GM18951 (cell line): Measurements from ENCODE around the gene KCNH3.
"Not testable (repeated sequence)": the region's sequence is repeated elsewhere in the genome, so short reads cannot be mapped to it uniquely, and the experiment has no call there.

Experiments used
- POLR2A ChIP-seq: IDR thresholded peaks from 4 replicates; pipeline ENCODE4 v1.6.1; 2011; ENCODE audit warnings: mild to moderate bottlenecking; ENCODE audit not compliant: insufficient read length, insufficient read depth; ENCODE audit errors: extremely low read depth
- in situ Hi-C: fragments of 300-500 bp; cut with MboI; formaldehyde crosslinking; loops from one replicate; pipeline ENCODE4 v1.12.0; 2022; ENCODE audit warnings: low sequenced_read_pairs, mixed read lengths, inconsistent platforms; ENCODE audit not compliant: unreplicated experiment

Gene KCNH3

DNA sequence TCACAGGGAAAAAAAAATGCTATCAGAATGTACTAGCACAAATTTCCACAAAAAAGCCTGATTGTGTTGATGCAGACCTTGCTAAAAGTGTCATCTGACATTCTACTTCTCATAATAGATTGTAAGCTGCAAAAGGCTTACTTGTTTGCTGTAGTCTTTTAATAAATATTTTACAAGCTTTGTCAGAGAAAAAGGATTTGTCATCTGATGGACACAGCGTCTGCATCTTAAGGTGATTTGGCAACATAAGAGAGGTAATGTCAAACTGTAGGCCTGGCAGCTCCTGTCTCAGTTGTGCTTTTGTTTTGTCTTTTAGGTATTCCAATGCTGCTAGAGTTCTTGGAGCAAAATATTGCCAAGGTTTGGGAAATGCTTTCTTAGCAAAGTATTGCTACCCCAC, 26.3 kb upstream of the KCNH3 start:
- in situ Hi-C loops = no loop called here
- TF ChIP-seq POLR2A = no peak

DNA sequence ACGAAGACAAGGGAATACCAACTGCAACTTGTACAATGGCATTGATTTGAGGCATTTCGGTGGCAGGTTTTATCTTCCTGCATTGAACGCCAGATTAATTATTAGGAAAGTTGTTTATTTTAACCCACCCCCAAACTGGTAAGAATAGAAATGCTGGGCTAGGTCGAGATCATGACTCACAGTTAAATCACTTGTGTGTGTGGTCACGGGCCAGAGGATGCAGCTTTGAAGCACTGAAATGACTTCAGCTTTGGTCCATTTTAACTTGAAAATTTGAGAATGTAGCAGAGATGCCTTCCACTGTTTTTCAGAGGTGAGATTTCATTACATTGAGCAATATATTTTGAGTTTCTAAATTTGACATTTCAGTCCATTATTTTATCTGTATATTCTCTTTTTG, 23.6 kb upstream of the KCNH3 start:
- TF ChIP-seq POLR2A = no peak
- in situ Hi-C loops = loop anchor here (5.0 kb wide), 1 partner anchor 153 kb away; no protein-coding TSS in a partner anchor

DNA sequence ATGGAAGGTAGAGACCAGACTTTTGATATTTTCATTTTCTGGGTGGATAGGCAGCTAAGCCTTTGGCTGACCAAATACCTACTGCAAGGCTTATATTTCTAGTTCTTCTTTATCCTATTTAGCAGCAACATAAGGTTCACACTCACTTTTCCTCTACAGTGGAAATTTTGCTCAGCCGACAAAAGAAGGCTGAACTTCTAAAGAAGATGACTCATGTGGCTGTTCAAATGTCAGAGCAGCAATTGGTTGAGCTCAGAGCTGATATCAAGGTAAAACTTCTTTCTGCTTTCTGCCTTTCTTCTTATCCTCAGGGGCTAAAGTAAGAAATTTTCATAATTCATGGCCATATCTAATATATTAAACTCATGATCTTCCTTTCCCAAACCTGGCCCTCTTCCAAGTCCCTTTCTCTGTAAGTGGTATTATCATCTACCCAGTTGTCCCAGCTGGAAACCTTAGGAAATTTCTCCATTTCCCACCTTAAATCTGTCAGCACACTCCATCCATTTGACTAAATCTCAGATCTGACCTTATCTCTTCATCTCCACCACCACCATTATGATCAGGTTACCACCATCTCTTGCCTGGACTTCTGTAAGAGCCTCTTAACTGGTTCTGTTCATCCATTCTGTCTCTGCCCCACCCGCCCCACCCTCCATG, 19.8 kb upstream of the KCNH3 start:
- in situ Hi-C loops = loop anchor here (5.0 kb wide), 1 partner anchor 157 kb away; no protein-coding TSS in a partner anchor
- no peak for TF ChIP-seq POLR2A

DNA sequence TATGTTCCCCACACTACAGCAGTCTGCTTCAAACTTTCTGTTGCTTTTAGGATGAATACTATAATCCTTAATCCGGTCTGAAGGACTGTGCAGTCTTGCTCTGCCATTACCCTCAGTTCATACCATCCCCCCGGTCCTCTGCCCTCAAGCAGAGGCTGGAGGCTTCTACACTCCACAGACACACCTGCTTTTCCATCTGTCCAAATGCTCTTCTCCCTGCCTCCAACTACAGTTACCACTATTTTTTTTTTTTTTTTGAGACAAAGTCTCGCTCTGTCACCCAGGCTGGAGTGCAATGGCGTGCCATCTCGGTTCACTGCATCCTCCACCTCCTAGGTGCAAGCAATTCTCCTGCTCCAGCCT, 19.3 kb upstream of the KCNH3 start:
- TF ChIP-seq POLR2A = no peak
- in situ Hi-C loops = loop anchor here (5.0 kb wide), 1 partner anchor 157 kb away; no protein-coding TSS in a partner anchor

DNA sequence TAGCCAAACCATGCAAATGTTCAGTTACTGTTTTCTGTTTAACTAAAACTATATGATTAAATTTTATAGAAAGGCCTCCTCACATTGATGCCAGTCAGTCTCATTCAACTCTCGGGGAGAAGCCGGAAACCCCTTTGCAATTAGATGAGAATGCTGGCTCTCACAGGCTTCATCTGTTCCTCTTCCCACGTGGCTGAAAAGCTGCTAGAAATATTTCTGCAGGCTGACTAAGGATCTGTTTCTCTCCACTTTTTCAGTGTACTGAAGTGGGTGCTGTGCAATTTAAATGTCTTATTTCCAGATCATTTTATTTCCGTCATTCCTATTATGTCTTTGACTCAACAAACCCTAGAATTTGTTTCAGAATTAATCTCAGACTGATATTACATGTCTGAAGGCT, 17.4 kb upstream of the KCNH3 start:
- in situ Hi-C loops = no loop called here
- TF ChIP-seq POLR2A = no peak

DNA sequence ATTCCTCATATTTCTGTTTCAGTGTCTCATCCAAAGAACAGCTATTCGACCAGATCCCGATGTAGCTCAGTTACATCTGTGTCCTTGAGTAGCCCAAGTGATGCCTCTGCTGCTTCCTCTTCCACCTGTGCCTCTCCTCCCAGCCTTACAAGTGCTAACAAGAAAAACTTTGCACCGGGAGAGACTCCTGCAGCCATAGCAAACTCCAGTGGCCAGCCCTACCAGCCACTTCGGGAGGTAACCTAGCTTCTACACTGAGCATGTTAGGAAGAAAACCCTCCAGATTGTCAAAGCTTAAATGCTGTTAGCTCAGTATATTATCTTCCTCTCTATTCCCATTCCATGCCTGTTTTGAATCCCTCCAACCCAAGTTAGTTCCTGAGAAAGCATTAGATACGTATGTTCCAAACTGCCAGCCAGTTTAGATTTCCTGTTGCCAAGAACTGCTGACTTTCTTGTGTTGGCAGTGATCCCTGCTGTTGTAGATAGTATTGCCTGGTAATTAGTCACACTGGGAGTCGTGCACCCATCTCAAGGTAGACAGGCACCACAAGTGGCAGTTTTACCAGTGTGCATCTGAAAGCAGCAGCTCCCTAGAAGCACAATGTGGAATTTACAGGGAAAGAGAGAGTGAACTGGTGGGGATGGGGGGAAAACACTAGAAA, 14.0 kb upstream of the KCNH3 start:
- no peak for TF ChIP-seq POLR2A
- in situ Hi-C loops = no loop called here

DNA sequence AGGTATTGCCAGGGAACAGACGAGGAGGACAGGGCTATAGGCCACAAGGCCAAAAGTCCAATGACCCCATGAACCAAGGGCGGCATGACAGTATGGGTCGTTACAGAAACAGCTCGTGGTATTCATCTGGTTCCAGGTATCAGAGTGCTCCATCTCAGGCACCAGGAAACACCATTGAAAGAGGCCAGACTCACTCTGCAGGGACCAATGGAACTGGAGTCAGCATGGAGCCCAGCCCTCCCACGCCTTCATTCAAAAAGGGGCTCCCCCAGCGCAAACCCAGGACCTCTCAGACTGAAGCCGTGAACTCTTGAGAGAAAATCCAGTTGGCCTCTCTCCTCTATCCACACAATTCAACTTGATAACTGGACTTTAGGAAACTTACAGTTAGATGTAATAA, 12.9 kb upstream of the KCNH3 start:
- TF ChIP-seq POLR2A = no peak
- in situ Hi-C loops = no loop called here

DNA sequence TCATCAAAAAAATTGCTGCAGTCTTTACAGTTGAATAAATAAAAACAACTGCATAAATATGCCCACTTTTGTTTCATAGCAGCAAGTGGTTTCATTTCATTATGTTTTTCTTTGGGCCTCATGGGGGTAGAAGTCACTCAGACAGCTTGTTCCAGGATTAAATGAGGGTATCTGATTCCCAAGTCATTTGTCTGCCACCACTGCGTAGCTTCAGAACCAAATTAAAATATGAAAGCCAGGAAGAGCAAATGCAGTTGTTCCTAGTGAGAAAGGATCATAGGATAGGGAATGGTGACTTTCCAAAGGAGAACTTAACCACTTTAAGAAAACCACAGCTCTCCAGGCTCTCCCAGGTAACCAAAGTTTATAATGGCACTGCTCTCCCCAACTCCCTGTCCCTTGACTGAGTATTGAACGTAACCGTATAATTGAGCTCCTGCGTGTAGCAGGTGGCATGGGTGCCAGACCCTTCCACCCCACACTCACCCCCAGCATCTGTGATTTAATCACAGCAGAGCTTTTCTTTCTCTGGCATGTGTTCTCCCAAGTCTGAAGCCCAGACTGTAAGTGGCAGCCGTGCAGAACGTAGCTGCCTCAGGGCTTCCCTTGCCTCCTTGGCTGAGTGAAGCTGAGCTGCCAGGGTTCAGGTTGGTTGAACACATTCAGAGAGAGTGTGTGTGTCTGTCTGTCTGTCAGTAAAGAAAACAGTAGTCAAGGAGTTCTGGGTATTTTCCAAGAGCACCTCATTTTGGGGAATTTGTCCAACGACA, 11.3 kb upstream of the KCNH3 start:
- TF ChIP-seq POLR2A = no peak
- in situ Hi-C loops = no loop called here

DNA sequence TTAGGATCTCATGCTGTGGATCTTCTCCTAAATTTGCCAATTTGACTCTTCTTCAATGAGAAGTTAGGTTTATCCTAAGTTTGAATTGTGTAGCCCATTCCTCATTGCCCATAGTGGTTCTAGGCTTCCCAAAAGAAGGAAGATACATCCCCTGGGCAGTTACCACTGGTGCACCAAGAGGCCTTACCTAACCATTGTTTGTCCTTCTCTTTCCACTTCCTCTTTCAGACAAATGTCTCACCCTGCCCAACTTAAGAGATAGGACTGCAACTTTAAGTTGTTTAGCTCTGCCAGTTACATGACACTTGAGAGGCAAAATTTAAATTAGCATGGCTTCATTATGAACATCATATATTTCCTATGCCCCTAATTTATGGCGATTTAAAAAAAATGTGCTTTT, 9.4 kb upstream of the KCNH3 start:
- in situ Hi-C loops = no loop called here
- TF ChIP-seq POLR2A = no peak

DNA sequence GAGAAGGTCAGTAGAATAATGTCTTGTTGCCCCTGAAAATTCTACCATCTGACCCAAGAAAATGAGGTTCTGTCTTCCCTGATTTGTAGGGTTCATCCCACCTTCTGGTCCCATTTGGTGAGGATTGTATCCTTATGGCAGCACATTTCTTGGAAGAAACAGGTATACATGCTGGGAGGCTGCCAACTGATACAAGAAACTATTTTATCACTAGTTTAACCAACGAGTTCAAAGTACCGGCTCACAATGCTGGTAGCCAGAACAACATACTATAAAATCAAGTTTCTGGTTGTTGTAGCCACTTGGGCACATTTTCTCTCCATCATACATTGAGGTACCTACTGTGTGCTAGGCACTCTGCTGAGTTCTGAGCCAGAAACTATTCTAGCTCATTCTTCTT, 7.1 kb upstream of the KCNH3 start:
- no peak for TF ChIP-seq POLR2A
- in situ Hi-C loops = no loop called here

DNA sequence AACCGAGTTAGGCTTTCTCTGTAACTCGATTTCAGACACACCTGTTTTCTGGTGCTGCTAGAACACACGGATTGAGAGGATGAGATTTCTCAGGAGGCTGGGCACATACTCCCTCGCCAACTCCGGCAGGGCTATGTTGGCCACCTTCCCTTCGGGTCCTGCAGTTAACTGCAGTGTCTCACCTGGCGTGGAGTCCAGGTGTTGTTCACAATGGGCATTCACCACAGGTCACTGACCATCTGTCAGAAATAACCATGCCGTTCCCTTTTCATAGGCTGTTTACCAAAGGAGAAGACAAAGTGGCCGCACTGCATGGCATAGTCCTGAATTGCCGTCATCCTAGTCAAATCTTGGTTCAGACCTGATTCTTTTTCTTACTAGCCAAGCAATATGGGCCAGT, 5.5 kb upstream of the KCNH3 start:
- TF ChIP-seq POLR2A = no peak
- in situ Hi-C loops = no loop called here

DNA sequence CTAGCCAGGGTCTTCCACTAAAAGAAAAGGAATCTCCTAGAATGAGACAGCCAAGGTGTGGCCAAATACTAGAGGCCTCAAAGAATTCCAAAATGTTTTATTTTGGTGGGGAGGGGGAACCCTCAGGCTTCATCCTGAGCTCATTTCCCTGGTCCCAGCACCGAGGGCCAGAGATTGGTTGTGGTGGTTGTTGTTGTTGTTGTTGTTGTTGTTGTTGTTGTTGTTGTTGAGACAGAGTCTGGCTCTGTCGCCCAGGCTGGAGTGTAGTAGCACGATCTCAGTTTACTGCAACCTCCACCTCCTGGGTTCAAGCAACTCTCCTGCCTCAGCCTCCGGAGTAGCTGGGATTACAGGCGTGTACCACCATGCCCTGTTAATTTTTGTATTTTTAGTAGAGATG, 4.7 kb upstream of the KCNH3 start:
- in situ Hi-C loops = not testable (repeated sequence)

DNA sequence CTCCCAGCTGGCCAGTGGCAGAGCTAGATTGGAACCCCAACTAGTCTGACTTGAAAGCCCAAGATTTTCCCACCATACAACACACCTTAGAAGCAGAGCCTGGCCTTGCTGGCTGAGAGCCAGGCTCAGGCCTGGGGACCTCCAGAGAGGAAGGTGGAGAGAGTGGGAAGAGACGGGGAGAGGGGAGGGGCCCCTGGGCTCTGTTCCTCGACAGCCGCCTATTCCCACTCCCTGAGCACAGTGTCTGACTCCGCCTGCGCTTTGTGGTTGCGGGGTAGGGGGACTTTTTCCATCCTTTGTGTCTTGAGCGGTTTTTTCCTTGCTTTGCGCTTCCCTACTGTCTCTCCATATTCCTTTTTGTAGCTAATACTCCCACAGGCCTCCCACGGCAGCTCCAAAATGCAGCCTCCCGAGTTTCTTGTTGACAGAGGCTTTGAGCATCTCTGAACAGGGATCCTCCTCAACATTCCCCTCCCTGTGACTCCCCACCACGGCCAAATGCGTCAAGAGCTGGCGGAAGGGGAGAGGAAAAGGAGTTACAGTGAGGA, 4.0 kb upstream of the KCNH3 start:
- TF ChIP-seq POLR2A = no peak
- in situ Hi-C loops = no loop called here
